Measurements from ENCODE around the gene IFI27L1.

GRCh38 chr14:94138251-94138650 lies 57.1 kb downstream of the IFI27L1 start:
- TF ChIP-seq, protein P1, sequence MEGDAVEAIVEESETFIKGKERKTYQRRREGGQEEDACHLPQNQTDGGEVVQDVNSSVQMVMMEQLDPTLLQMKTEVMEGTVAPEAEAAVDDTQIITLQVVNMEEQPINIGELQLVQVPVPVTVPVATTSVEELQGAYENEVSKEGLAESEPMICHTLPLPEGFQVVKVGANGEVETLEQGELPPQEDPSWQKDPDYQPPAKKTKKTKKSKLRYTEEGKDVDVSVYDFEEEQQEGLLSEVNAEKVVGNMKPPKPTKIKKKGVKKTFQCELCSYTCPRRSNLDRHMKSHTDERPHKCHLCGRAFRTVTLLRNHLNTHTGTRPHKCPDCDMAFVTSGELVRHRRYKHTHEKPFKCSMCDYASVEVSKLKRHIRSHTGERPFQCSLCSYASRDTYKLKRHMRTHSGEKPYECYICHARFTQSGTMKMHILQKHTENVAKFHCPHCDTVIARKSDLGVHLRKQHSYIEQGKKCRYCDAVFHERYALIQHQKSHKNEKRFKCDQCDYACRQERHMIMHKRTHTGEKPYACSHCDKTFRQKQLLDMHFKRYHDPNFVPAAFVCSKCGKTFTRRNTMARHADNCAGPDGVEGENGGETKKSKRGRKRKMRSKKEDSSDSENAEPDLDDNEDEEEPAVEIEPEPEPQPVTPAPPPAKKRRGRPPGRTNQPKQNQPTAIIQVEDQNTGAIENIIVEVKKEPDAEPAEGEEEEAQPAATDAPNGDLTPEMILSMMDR (IDR thresholded peaks at IDR 0.05) = no peak
- no peak for TF ChIP-seq POLR2A (IDR thresholded peaks at IDR 0.05)
